GM18498 (cell line): ENCODE data around the gene SMIM32.

Experiments used
- ATAC-seq: cut with Tn5 transposase; IDR thresholded peaks from one replicate; pipeline ENCODE4 v1.9.1; 2021; ENCODE audit warnings: mild to moderate bottlenecking, moderate library complexity; ENCODE audit not compliant: unreplicated experiment

The SMIM32 gene

DNA sequence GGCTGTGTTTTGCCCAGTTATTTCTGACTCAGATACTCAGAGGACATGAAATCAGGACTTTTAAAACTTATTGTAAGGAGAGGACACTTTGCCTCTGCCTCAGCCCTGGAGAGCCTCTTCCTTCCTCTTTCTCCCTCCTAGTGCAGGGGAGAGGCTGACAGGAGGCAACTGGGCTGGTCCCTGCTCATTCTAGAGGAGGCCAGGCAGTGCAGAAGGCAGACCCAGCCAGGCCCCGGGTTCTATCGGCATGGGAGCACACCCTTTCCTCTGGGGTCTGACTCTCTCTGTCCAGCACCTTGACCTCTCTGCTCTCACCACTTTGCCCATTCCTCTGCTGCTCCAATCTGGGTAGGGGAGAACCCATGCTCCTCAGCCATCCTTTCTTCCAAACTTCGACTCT is 16.0 kb upstream of the SMIM32 start:
- no peak for ATAC-seq

DNA sequence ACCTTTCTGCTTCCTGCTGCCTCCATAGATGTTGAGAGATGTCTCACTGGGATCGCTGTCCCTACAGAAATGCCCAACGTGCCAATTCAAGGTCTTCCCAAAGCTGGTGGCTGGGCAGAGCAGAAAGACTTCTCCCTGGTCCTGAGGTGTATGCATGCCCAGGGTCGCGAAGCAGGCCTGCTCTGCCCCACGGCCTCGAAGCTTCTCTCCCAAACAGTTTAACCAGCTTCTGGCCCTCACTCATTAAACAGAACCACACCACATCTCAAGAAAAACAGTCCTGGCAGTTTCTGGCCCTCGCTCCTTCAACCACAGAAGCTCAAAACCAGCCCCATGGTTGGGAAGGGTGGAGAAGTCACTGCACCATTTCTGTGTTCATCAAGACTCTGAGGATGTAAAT is 14.7 kb upstream of the SMIM32 start:
- no peak for ATAC-seq

DNA sequence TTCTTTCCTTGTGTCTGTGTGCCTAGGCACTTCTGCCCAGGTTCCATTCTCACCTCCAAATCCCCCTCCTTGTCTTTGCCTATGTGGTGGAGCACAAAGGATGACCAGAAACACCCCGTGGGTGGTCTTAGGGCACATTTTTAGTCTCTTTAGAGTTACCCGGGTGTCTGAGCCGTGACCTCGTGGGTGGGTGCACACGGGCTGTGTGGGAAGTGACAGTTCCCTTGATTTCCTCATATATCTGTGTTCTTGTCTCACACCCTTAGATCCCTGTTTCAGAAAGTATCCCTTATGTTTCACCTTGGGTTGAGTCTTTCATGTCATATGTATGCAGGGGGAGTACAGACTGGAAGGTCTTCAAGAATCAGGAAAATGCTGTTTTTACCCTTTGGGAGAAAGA is 13.4 kb upstream of the SMIM32 start:
- no peak for ATAC-seq

DNA sequence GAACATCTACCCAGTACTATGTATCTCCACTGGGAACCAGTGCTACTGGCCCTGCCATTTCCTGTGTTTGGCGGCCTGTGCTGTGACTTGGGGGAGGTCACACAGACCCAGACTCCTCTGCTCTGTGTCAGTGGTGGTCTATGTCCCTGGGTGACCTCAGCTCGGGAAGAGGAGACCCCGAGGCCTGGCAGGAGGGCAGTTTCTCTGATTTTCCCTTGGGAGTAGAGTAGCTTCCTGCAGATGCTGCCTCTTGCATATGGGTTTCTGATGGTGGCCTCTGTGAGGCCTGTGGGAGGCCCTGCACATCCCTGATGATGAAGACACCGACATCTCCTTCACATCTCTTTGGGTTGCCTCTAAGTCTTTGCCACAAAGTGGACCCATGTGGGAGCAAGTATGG is 13.0 kb upstream of the SMIM32 start:
- no peak for ATAC-seq

DNA sequence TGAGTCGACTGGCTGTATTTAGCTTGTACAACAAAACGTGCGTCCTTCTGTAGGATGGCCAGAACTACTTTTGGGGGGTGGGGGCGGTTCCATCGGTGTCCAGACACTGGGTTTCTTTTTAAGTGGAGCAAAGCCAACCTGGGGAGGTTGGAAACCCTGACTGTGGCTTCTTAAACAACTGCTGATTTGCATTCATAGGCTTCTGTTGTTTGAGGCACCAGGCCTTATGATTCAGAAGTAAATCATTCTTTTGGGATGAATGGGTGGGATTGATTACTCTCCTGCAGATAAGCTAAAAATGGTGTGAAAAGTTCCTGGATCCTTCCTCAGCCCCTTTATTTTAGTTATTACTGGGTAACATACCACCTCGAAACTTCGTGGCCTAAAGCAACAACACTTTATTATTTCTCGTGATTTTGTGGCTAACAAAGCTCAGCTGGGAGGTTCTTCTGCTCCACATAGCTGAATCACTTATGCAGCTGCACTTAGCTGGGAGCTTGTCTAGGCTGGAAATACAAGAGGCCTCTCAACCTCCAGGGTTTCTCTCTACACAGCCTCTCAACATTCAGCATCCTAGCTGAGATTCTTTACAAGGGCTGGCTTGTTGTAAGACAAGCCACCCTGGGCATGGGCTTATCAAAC is 12.2 kb upstream of the SMIM32 start:
- no peak for ATAC-seq

DNA sequence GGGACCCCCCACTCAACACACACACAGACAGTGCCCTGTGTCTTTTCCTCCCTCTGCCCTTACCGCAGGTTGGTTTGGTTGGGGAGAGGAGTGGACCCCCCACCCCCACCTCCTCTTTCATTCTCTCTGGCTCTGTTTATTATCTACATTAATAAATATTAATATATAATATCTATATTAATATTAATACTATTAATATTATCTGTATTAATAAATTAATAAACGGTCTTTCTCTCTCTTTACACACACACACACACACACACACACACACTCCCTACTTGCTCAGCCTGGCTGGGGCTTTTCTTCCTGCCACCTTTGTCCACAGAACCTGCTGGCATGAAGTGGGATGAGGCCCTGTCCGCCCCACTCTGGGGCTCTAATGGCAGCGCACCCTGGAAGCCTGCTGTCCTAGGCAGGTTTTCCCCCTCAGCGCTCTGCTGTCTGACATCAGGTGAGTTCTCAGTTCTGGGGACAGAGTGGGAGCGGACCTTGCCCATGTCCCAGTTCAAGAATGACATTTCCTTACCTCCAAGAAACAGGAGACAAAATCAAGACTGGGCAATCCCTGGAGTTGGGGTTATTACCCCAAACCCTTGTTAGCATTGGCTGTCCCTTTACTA is 10.5 kb upstream of the SMIM32 start:
- no peak for ATAC-seq

DNA sequence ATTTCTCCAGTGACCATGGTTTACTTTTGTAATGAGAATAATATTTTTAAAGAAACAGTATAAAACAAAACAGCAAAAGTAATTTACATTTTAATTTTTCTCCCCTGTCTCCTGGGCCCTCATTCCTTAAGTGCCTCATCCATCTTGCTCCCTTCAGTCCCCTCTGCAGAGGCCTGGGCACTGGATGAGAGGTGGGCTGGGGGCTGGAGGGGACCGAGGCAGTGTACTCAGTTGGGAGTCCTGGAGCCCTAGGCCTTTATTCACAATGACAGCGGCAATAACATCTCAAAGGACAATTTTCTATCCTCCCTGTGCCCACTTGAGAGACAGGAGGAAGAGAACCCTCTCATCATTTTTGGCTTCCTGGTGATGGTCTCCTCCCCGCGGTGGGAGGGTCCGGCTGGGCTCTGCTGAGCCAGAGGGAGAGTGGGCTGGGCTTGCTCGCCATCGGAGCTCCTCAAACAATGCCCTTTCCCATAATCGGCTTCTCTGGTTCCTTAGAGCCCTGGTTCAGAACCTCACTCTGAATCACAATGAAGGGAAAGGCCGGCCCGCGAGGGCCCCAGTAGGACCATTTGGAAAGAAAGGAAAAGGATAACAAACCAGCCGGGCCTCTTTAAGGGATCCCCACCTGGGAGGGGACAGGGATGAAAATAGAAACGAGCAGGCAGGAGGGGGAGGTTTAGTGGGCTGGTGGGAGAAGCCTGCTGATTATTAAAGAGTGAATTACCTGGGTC is 9.7 kb upstream of the SMIM32 start:
- no peak for ATAC-seq

DNA sequence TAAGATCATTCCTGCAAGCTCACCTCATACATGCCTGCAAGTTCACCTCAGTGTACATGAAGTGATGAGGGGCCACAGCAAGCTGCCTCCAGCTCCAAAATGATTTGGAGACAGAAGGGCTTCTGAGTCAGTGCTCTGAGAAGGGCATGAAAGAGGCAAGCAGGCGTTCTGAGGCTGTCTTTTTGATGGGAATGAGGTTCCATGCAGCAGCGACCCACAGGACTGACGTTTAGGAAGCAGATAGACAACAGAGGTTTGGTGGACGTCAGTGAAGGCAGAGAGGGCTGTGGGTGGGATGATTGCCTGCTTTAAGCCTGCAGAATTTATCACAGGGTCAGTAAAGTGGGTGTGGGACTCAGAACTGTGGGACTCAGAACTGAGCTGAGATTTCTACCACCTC is 8.9 kb upstream of the SMIM32 start:
- ATAC-seq: no peak

DNA sequence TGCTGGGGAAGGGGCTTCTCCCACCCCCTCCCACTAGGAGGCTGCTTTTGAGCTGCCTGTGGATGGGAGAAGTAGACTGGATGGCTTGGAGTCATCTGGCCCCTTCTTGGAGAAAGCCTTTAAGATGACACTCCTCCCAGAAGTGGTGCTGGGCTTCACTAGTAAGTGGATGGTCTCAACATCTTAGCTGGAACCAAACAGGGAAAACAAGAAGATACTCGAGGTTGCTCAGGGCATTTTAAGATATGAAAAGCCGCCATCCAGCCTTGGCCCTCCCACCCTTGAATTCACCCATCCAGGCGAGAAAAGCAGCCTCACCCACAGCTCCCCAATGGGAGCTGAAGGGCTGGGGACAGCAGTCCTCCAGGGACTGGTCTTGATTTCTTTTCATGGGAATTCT is 7.8 kb upstream of the SMIM32 start:
- ATAC-seq: no peak

DNA sequence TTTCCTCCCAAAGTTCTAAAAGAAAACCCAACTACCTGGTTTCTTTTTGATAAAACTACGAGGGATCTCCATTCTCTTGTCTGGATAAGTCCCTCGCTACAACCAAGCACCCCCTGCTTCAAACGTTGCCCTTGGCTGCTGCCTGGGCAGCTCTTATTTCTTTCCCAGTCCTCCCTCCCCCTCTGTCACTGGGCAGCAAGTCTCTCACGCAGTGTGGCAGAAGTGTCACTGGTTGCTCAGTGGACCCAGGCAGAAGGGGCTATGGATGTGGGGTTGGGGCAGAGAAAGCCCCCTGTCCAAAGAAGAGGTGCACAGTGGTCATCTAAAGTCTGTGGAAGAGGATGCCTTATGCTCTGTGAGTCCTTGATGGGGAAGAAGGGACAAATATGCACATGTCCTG is 7.2 kb upstream of the SMIM32 start:
- no peak for ATAC-seq

DNA sequence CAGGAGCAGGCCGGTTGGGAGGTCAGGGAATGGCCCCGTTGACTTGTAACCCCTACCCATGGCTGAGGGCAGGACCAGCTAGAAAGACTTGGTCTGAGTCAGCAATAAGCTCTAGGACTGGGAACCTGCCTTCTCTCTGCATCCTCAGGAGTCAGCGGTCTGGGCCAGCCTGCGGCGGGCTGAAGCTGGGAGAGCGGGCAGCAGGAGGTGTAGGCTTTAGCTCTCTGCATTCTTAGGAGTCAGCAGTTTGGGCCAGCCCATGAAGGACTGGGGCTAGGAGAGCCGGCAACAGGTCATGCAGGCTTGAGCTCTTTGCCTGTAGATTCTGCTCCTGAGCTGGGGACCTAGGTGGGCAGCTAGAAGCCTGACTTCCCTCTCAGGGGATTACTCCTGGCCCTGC is 6.4 kb upstream of the SMIM32 start:
- no peak for ATAC-seq

DNA sequence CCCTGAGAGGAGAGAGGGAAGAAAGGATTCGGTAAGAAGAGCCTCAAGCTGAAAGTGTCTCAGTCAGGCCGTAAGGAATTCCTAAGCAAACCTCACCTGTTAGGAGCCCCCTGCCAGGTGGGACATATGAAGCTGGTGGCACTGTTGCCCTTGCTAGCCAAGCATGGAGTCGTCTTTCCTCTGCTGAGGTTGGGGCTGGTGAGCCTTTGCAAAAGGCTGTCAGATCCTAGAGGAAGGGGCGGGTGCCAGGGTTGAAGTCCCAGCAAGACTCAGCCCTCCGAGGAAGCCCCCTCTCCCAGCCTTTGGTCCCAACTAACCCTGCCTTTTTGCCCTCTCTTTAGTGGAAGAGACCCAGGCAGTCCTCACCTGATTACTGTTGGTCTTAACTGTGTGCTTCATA is 5.5 kb upstream of the SMIM32 start:
- no peak for ATAC-seq

DNA sequence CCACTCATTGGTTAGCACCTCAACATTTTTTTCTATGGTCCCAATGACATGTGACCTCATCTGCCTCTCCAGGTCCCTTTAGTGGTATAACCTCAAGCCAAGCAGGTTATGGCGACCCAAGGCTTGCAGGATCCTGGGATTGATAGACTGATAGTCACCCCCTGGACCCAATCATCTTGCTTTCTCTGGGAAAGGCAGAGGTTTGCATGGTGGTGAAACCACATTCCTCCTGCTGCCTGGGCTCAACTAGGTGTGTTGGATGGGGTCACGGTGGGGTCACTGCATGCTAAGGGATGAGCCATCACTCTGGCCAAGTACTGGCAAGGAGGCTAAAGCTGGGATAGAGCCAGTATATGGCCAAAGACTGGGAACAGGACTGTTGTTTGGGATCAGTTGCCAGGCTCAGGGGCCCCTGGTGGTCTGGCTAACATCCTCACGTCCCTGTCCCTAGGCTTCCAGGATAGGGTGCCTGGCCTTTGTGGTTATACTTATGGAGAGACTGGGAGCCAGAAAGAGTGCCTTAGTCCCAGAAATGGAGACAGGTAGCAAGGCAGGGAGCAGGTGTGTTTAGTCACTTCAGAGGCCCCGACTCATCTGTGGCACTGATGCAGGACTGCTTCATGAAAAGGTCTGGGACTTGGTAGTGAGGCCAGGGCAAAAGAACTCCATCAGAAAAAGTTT is 4.6 kb upstream of the SMIM32 start:
- ATAC-seq: no peak

DNA sequence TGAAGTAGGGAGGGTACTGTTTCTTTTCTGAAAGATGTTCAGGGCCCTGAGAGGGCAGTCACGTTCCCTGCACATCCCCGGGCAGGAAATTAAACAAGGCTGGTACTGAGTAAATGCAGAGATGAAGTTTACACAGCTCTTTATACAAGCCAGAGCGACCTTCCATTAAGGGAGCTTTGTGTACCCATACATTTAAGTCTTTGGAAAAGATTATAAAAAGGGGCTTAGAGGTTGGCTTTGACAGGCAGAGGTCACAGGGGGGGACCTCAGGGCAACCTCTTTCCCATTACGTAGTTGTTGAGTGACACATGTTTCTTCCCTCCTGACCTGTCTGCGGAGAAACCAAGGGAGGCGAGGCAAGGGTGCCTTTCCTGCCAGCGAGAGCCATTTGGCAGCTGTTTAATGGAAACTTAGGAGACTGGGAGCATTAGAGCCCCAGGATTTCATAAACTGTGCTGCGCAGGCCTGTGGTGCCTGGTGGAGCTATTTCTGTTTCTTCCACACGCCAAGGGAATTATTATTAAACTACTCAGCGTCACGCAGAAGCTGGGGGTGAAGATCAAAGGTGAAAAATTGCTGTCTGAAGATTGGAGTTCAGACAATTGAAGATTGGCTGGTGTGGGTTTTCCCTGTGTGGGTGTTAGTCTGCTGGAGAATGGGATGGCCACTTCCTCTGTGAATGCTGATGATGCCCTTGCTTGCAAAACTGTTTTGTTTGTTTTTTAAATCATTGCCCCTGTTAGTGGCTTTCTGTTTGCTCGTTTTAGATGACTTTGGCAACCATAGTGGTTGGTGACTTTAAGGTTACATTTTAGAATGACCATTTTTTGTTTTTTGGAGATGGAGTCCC is 3.2 kb upstream of the SMIM32 start:
- no peak for ATAC-seq

DNA sequence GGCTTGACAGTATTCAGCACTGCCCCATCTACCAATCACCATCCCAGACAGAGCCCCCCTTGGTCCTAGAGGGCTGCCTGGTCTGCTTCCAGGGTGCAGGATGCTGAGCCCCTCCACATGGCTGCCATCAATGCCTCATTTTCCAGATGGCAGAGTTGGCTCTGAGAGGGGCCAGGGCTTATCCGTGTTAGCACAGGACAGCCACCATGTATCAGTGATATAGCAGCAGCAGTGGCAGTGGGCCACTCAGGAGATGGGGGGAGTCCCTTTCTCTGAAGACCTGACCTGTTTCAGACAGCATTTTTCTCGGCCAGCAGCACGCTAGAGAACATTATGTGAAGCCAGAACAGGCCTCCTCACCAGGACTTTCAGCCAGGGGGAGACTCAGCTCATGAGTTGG is 1.6 kb upstream of the SMIM32 start:
- ATAC-seq: no peak

DNA sequence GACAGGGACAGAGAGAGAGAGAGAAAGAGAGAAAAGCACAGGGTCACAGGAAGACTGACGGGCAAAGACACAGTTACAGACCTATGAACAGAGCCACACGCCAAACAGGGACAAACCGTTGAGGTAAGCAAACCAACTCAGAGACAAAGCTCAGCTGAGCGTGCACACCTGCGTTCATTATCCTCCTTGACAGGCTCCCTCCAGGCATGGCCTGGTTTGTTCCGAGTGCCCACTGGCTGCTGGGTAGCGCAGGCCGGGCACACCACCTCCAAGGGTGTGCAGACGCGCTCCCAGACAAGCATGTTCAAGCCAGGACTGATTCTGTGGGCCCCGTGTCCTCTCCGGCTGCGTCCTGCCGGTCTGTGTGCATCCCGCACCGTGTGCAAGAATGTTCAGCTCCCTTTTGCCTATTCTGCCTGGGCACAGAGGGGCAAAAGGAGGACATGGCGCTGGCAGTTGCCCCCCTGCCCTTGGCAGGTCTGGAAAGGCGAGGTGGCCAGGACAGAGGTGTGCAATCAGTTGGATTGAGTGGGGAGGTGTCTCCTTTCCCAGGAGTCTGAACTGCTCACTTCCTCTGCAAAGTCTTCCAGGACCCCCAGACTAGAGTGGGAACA is 467 bp upstream of the SMIM32 start:
- no peak for ATAC-seq

DNA sequence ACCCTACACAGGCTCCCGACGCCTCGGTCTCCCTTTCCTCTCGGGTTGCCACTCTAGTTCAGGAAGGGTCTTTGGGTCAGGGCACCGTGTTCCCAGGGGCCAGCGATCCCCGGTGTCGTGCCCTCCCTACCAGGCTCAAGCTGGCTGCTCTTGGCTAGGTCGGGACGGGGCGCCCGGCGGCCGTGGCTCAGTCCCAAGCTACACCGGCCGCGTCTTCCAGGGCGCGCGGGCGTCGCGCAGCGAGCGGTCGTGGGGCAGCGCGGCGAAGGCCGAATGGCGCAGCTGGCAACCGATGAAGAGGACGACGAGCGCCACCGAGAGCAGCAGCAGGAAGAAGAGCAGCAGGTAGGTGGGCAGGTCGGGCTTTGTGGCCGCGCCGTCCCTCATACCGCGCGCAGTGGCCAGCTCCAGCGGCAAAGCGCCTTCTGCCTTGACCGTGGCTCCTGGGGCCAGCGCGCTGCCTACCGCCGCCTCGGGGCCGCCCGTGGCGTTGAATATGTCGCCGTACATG is 892 bp downstream of the SMIM32 start:
- no peak for ATAC-seq

DNA sequence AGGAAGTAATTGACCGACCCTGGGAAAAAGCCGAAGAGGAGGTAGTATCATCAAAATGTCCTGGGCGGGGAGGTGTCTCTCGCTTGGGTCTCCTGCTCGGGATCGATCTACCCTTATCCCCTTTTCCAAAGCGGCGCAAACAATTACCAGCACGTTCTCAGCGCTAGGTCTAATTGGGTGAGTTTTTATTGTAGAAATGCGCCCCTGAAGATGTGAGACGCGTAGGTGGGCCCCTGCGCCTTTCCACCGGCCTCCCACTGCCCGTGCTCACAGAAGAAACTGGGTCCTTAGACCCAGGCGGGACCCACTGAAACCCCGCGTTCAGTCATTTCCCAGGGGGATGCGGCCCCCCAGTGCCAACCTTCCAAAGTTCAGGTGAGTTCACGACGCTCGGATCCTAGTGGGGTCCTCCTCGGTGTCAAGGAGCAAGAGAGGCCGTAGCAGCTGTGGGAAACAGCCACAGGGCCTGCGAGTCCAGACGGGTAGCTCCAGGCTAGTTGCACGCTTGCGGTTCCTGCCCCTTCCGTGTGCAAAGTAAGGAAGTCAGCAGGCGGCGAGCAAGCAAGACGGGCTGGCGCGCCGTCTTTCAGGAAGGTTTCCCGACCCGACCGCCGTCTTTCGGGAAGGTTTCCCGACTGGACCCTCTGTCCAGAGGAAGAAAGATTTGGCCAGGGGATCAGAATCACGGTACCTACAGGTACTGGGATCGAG is 1.5 kb downstream of the SMIM32 start:
- no peak for ATAC-seq

DNA sequence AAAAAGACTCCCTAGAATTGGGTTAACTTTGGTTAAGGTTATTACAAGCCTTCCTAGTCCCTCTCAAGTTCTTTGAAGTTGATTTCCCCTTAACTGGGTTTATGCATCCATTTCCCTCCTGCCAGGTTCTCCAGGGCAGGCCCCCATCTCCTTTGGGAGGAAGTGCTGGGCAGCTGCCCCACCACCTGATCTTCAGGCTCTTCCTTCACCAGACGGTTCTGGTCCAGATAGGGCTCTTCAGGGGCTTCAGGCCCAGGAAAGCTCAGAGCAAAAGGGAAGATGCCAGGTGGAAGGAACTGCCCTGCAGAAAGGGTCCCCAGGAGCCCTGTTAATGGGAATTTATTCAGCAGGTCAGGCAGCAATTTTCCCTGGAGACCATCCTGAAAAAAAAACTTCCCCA is 2.1 kb downstream of the SMIM32 start:
- no peak for ATAC-seq
